GM12891 (cell line): Measurements from ENCODE around the gene TRABD2B.

Experiments used
- DNase-seq: peaks from one replicate; pipeline ENCODE4 v3.0.0; 2011; ENCODE audit warnings: low spot score; ENCODE audit not compliant: insufficient read length
- FAIRE-seq: peaks from 2 replicates; lab custom pipeline; 2011; peaks lifted over from hg19 to GRCh38; lab: Jason Lieb, UNC
- PAX5 ChIP-seq: IDR thresholded peaks from 2 replicates; pipeline ENCODE4 v1.6.1; 2011; ENCODE audit warnings: low read length, moderate library complexity, mild to moderate bottlenecking; ENCODE audit not compliant: insufficient read depth, severe bottlenecking
- POLR2A ChIP-seq: IDR thresholded peaks from 2 replicates; pipeline ENCODE4 v1.6.1; 2011; ENCODE audit warnings: low read depth, low read length, control low read depth
- POLR2AphosphoS5 ChIP-seq: IDR thresholded peaks from 2 replicates; pipeline ENCODE4 v1.6.1; 2011; ENCODE audit warnings: low read depth, low read length, control low read depth
- POU2F2 ChIP-seq: IDR thresholded peaks from 2 replicates; pipeline ENCODE4 v1.6.1; 2011; ENCODE audit warnings: low read depth, mild to moderate bottlenecking, control low read depth, low read length, moderate library complexity
- SPI1 ChIP-seq: IDR thresholded peaks from 2 replicates; pipeline ENCODE4 v1.6.1; 2011; ENCODE audit warnings: low read depth, low read length, control low read depth
- TAF1 ChIP-seq: IDR thresholded peaks from 2 replicates; pipeline ENCODE4 v1.6.1; 2011; ENCODE audit warnings: low read depth, low read length, control low read depth

The TRABD2B gene

DNA sequence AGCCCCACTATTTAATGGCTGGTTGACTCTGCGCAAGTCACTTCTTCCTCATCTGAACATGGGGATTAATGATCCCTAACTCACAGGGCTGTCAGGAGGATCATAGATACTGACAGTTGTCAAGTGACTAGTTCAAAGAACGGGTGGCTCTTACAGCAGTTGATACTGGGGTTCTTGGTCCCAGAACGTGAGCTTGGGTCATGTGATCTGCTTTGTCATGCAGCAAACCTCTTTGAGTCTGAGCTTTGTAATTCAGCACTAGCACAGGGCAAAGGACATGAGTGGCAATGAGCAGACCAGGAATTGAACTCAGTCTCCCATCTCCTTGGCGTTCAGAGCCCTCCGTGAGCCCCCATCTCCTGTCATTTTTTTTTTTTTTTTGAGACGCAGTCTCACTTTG, 64.4 kb downstream of the TRABD2B start:
- FAIRE-seq (no peak), DNase-seq (no peak)
- no peak for TF ChIP-seq SPI1
- TF ChIP-seq TAF1 = no peak
- TF ChIP-seq POLR2AphosphoS5 = no peak
- no peak for TF ChIP-seq POU2F2
- TF ChIP-seq PAX5 = no peak
- TF ChIP-seq POLR2A = no peak

DNA sequence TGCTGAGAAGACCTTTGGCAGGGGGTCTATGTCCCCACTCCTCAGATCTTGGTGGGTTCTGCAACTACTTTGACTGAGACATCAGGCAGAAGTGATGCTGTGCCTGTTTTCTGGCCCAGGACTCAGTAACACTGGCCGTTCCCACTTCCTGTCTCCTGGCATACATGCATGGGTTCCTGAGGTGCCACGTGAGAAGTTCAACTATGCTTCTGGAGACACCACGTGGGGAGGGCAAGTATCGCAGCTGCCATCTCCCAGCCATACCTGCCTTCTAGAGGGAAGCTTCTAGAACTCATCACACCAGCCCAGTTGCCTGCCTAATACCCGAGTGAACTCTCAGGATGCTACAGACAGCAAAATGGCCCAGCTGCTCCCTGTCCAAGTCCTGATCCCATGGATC, 65.8 kb downstream of the TRABD2B start:
- DNase-seq (no peak), FAIRE-seq (no peak)
- no peak for TF ChIP-seq POLR2A
- no peak for TF ChIP-seq SPI1
- no peak for TF ChIP-seq PAX5
- TF ChIP-seq TAF1 = no peak
- no peak for TF ChIP-seq POLR2AphosphoS5
- no peak for TF ChIP-seq POU2F2

DNA sequence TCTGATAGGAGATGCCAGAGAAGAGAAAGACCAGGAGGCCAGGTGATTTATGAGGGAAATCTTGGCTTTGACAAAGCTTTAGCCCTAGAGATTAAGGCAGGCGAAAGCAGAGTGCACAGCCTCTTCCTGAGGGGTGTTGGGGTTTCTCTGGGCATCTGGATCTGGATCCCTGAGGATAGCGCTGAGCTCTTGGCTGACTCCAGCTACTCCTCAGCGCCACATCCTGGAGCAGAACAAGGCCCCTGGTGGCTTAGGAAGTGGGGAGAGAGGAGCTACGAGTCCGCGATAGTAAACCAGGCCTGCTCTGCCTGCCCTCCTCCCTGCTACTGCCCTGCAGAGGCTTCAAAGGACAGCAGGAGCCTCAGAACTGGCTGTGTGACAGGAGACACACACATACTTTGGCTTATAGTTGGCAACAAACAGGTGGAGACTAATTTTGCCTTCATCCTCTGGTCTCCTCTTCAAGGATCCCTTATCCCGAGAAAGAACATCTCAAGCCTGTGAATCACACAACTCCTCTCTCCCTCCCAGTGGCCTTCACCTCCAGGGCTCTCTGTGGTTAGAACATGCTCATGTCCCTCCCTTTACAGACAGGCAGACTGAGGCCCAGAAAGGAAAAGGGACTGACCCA, 66.9 kb downstream of the TRABD2B start:
- FAIRE-seq = no peak
- no peak for DNase-seq
- TF ChIP-seq SPI1 (no peak), POLR2AphosphoS5 (no peak), TAF1 (no peak), POU2F2 (no peak), POLR2A (no peak), PAX5 (no peak)

GRCh38 chr1:47927165-47927564, 70.0 kb downstream of the TRABD2B start:
- TF ChIP-seq POLR2A (no peak), SPI1 (no peak), POU2F2 (no peak), POLR2AphosphoS5 (no peak), PAX5 (no peak), TAF1 (no peak)
- no peak for FAIRE-seq
- no peak for DNase-seq

DNA sequence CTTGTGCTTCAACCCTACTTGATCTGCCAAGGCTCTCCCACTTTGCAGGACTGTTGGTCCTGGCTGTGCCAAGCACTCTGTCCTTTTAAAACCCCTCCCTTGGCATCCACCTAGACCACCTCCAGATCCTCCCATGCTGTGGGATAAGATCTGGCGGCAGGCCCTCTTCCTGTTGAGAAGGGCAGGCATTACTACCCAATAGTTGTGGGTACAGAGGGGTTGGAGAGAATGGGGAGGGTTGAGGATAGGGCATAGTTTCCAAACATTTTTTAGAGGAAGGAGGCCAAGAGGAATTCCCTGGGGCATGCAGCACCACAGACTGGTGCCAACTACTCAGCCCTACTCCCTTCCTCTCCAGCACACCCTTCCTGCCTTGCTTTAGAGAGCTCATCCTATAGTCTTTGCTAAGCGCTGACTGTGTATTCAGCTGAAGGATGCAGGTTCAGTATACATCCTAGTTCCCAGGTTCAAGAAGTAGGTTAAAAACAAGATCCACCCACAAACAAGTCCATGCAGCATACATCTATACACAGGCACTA, 70.7 kb downstream of the TRABD2B start:
- TF ChIP-seq POLR2AphosphoS5 (no peak), POLR2A (no peak), POU2F2 (no peak), PAX5 (no peak), SPI1 (no peak), TAF1 (no peak)

GRCh38 chr1:47924270-47925048, 72.7 kb downstream of the TRABD2B start:
- no peak for TF ChIP-seq POLR2AphosphoS5
- no peak for TF ChIP-seq POLR2A
- no peak for TF ChIP-seq SPI1
- TF ChIP-seq POU2F2 = no peak
- no peak for TF ChIP-seq TAF1
- DNase-seq (no peak), FAIRE-seq (no peak)

More for the DNA sequence above, 70.7 kb downstream of the TRABD2B start:
- FAIRE-seq (no peak), DNase-seq (no peak)

GRCh38 chr1:47921935-47922415, 75.2 kb downstream of the TRABD2B start:
- TF ChIP-seq POU2F2 (no peak), TAF1 (no peak), SPI1 (no peak), POLR2AphosphoS5 (no peak), POLR2A (no peak), PAX5 (no peak)
- no peak for FAIRE-seq
- no peak for DNase-seq

DNA sequence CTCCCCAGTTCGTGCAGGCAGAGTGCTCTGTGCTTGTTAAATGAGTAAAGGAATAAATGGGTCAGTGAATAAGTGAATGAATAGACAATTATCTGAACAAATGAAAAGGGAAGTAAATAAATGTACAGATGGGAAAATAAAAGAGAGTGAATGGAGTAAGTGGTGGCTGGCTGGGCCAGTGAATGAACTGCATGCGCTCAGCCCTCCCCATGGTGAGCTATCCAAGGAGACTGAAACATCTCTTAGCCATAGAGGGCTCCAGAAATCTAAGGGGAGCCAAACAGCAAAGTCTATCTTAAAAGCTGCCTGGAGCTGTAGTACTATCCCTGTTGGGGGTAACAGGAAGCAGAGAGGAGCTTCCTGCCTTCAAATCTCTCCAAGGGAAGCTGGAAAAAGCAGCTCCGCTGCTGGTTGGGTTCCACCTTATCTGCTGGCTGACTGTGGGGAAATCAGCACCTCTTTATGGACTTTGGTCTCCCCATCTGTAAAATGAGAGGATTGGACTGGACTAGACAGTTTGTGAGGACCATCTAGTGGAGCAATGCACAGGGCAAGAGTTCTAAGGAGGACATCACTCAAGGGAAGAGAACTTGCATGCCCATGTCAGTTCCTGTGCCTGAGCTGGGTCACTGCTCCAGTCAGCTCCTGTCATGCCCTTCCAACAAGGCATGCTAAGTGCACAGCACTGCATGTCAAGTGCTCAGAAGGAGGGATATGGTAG, 77.9 kb downstream of the TRABD2B start:
- DNase-seq (no peak), FAIRE-seq (no peak)
- TF ChIP-seq POLR2A (no peak), POU2F2 (no peak), TAF1 (no peak), POLR2AphosphoS5 (no peak), SPI1 (no peak), PAX5 (no peak)

- TF ChIP-seq SPI1 = no peak
- TF ChIP-seq POLR2A = no peak
- TF ChIP-seq POU2F2 = no peak
- TF ChIP-seq TAF1 = no peak
- no peak for TF ChIP-seq PAX5
- no peak for TF ChIP-seq POLR2AphosphoS5
- DNase-seq (no peak), FAIRE-seq (no peak)
These were observed 78.8 kb downstream of the TRABD2B start for GRCh38 chr1:47918257-47918867.
